ENCODE measurements around the gene SPTY2D1.
"Not testable (repeated sequence)": the region's sequence is repeated elsewhere in the genome, so short reads cannot be mapped to it uniquely, and the experiment has no call there.

DNA sequence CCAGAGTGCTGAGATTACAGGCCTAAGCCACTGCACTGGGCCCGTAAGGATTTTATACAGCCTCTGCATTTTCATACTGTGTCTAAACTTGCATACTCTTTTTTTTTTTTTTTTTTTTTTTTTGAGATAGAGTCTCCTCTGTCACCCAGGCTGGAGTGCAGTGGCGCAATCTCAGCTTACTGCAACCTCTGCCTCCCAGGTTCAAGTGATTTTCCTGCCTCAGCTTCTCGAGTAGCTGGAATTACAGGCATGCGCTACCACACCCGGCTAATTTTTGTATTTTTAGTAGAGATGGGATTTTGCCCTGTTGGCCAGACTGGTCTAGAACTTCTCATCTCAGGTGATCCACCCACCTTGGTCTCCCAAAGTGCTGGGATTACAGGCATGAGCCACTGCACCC is 40.1 kb downstream of the SPTY2D1 start:
- TF ChIP-seq, protein P1, sequence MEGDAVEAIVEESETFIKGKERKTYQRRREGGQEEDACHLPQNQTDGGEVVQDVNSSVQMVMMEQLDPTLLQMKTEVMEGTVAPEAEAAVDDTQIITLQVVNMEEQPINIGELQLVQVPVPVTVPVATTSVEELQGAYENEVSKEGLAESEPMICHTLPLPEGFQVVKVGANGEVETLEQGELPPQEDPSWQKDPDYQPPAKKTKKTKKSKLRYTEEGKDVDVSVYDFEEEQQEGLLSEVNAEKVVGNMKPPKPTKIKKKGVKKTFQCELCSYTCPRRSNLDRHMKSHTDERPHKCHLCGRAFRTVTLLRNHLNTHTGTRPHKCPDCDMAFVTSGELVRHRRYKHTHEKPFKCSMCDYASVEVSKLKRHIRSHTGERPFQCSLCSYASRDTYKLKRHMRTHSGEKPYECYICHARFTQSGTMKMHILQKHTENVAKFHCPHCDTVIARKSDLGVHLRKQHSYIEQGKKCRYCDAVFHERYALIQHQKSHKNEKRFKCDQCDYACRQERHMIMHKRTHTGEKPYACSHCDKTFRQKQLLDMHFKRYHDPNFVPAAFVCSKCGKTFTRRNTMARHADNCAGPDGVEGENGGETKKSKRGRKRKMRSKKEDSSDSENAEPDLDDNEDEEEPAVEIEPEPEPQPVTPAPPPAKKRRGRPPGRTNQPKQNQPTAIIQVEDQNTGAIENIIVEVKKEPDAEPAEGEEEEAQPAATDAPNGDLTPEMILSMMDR (IDR thresholded peaks at IDR 0.05) = not testable (repeated sequence)
- not testable (repeated sequence) for TF ChIP-seq POLR2A (IDR thresholded peaks at IDR 0.05)
